HG02763 (cell line): Measurements from ENCODE around the gene MOSPD3.
"Not testable (repeated sequence)": the region's sequence is repeated elsewhere in the genome, so short reads cannot be mapped to it uniquely, and the experiment has no call there.

Experiments
- ATAC-seq: cut with Tn5 transposase; IDR thresholded peaks from one replicate; pipeline ENCODE4 v1.9.1; 2021; ENCODE audit warnings: mild to moderate bottlenecking, moderate library complexity; ENCODE audit not compliant: unreplicated experiment

MOSPD3 gene, protein sequence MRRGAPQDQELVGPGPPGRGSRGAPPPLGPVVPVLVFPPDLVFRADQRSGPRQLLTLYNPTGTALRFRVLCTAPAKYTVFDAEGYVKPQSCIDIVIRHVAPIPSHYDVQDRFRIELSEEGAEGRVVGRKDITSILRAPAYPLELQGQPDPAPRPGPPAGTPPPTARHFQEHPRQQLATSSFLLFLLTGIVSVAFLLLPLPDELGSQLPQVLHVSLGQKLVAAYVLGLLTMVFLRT

GRCh38 chr7:100611983-100612729 is at the start of gene MOSPD3:
Gene MOSPD3, plus strand, starts transcription at chr7:100612540. Its CDS starts 252 bp downstream, at chr7:100612792.
- peak; percentile 90 for ATAC-seq

GRCh38 chr7:100563100-100563564 is 49.2 kb upstream of the MOSPD3 start:
- no peak for ATAC-seq

DNA sequence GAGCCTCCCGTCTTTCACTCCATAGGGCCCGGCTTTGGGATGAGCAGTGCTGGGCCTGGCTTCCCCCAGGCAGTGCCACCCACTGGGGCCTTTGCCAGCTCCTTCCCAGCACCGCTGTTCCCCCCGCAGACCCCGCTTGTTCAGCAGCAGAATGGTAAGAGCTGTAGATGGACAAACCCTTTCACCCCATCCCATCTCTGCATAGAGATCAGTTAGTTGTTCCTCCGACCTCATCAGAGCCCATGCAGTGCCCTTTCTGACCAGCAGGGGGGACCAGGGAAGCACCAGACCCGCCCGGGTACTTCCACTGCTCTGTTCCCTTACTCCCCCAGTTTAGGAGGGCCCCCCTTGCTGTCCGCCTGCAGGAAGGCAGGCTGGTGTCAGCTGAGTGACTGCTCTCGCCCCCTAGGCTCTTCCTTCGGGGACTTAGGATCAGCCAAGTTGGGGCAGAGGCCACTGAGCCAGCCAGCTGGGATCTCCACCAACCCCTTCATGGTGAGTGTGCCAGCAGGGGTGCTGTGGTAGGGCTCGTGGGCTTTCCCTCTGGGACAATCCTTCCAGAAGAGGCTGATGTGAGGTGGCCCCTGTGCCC is 48.4 kb upstream of the MOSPD3 start:
- ATAC-seq, result no peak

GRCh38 chr7:100564405-100564804 is 47.9 kb upstream of the MOSPD3 start:
- ATAC-seq, result not testable (repeated sequence)

- no peak for ATAC-seq
Measured at GRCh38 chr7:100565133-100565571, 47.2 kb upstream of the MOSPD3 start.

DNA sequence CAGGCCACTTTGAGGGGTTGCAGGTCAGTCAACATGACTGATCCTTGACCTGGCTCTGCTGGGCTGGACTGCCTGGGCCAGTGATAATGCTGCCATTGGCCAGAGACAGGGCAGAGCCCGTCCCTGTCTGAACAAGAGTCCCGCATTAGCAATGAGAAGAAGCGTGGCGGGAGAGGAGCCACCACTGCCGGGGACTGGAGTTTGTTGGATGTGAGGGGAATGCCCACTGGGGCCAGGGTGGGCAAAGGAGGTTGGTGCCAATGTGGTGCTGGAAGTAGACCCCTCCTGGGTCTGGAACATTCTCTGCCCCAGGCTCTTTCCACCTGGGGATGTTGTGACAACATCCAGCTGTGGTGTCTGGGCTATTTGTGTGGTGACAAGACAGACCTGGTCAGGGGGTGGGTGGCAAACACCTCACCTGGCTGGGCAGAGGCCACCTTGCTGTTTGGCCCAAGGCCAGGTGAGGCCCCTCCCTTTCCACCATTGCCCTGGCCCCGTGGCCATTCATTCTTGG is 46.3 kb upstream of the MOSPD3 start:
- ATAC-seq, result no peak

GRCh38 chr7:100567031-100567730 is 45.2 kb upstream of the MOSPD3 start:
- ATAC-seq, result no peak

GRCh38 chr7:100567751-100568175 is 44.6 kb upstream of the MOSPD3 start:
- ATAC-seq, result no peak

DNA sequence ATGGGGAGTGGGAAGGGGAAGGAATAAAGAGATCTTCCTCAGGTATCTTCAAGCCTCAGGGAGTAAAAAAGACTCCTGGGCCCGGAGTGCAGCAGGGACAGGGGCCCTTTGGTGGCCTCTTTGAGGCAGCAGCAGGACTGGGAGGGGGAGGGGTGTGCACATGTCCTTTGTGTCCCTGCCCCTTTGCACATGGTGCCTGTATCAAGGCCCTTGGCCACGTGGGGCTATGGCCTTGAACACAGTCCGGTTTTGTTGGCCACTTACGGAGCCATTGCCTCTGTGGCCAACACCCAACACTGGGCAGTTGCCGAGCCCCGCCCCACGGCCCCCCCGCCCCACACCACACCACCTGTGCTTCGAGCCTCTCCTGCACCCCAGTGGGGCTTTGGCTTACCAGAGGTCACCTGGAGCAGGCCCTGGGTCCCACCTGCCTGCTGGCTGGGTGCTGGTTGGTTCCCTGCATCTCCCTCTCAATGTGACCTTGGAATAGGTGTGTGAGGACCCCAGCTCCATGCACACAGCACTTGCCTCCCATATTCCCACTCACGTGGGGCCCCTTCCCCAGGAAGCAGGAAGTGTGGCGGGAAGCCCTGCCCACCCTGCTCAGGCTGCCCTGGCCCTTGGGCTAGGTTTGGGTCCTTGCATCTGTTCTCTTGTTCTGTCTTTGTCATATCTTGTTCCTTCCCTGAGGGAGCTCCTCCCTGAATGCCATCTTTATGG is 44.0 kb upstream of the MOSPD3 start:
- no peak for ATAC-seq

DNA sequence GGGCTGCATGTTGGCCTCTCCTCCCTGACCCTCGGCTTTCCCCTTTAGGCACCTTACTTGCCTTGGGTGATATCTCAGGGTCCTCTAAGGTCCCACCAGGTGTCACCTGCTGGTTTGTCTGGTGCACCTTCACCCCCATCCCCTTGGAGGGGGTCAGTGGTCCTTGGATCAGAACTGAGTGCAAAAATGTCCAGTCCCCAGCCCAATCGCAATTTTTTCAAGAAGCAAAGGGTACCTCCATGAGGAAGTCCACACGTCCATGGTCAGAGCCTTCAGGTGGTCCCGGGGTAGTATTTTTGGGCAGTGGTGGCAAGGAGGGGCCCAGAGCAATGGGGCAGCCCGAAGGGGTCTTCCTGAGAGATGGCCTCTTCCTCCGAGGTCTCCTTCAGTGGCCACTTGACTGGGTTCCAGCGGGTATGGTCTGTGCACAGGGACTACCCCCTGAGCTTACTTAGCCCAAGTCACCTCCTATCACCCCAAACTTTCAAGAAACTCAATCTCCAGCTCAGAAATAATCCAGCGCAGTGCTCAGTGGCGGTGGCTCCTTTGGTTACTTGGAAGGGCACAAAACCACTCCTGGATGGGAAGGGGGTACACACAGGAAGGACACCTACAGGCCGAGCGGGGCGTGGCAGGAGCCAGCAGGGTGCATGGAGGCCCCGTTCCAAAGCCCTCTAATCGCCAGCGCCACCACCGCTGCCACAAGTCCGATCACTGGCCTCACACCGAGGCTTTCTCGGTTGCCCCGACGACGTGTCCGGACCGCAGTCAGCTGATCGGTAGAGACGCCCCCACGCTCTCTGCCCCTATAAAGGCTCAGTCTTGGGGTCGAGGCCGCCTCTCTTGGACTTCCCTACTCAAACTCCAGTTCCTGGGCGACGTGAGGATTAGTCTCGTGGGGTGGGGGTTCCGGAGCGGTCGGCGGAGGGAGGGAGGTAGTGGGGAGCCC is 43.2 kb upstream of the MOSPD3 start:
- no peak for ATAC-seq

DNA sequence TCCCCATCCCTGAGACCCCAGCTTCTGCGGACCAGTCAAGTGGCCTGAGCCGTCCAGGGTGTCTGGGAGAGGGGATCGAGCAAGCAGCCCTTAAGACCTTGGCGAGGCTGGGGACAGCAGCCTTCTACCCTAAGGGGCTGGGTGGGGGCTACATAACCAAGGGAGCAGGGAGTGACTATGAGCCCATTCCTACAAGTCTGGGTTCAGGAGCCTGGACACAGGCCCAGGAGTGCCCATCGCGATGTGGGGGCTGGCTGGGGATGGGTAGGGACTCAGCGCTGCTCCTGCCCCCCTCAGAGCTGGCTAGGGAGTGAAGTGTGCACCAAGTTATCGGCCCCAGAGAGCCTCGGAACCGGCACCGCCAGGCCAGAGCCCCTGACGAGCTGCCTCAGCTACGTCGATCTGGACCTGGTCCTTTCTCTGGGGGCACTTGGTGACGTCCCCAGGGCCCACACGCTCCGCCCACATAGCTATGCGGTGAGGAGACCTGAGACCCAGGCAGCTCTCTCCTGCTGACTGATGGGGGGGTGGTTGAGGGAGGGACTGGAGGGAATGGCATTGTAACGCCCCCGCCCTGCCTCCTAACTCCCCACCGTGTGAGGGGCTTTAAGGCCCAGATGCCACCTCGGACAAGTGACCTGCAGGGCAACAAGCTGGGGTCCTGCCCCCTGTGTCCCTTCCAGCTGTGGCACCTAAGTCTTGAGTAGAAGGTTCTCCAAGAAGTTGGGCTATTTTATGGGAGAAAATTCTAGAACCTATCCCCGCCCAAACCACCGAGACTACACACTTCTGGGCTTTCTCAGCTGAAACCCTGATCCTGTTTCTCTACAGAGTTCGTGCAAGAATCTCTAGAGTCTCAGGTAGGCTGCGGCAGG is 41.1 kb upstream of the MOSPD3 start:
- no peak for ATAC-seq

GRCh38 chr7:100571829-100572116 is 40.6 kb upstream of the MOSPD3 start:
- ATAC-seq, result no peak

- no peak for ATAC-seq
Measured at GRCh38 chr7:100572281-100572948, 39.9 kb upstream of the MOSPD3 start.

DNA sequence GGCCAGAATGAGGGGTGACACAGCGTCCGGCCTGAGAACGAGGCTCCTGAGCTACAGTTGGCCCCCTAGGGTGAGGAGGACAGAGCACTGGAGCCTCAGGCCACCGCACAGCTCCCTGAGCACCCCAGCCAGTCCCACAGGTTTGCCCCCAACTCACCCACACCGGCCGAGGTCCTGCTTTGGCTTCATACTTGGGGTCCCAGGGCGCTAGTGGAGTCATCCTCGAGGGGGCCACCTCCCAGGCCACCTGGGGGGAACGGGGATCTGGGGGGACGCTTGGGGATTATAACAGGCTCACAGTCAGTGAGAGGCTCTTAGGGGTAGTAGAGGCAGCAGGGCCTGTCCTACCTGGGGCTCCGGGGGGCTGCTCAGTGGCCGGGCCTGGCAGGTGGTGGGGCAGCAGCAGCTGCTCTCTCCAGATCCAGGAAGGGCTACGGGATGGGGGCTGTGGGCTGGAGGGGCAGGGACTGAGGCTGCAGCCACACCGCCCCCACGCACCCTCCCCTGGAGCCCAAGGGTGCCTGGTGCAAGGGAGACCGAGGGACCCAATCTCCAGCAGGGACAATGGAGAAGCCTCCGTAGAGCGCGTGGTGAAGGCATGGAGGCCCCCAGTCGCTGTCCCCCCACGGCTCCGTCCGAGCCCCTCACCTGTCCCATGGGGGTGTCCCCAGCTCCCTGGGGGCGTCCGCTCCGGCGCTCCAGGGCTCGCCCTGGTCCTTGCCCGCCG is 39.2 kb upstream of the MOSPD3 start:
- no peak for ATAC-seq

- ATAC-seq, result no peak
Measured at GRCh38 chr7:100573691-100574361, 38.5 kb upstream of the MOSPD3 start, which contains the start of gene SAP25. Gene SAP25, minus strand, starts transcription at chr7:100573900. Its CDS starts 158 bp downstream, at chr7:100573742.

- no peak for ATAC-seq
Measured at GRCh38 chr7:100574362-100575205, 37.8 kb upstream of the MOSPD3 start.
